Erythroblast (primary cell): ENCODE measurements around the gene API5.
A peak's percentile ranks its signal among the peaks of the same experiment; 100 is the strongest.

Experiments
- DNase-seq, 2 experiments: peaks; one replicate each; lab custom pipeline; 2025; lab: John Stamatoyannopoulos, UW
- GATA1 ChIP-seq: IDR thresholded peaks from 2 replicates; pipeline ENCODE4 v1.6.1; 2011; ENCODE audit warnings: low read depth, mild to moderate bottlenecking, control low read depth, low read length, moderate library complexity
- POLR2A ChIP-seq: IDR thresholded peaks from 2 replicates; pipeline ENCODE4 v1.6.1; 2011; ENCODE audit warnings: mild to moderate bottlenecking, low read length

Gene API5

GRCh38 chr11:43378897-43379296 lies 67.1 kb downstream of the API5 start:
- TF ChIP-seq POLR2A (no peak), GATA1 (no peak)

GRCh38 chr11:43381802-43382201 lies 70.0 kb downstream of the API5 start:
- DNase-seq, result peak; percentile 60 to 86
- peak; percentile 29 for TF ChIP-seq GATA1
- no peak for TF ChIP-seq POLR2A

More at GRCh38 chr11:43378897-43379296, 67.1 kb downstream of the API5 start:
- DNase-seq, result no peak

- TF ChIP-seq POLR2A (no peak), GATA1 (no peak)
- no peak for DNase-seq
Observed at GRCh38 chr11:43382614-43383013, 70.8 kb downstream of the API5 start.

GRCh38 chr11:43384393-43384792 lies 72.6 kb downstream of the API5 start:
- no peak for TF ChIP-seq GATA1
- no peak for DNase-seq

- TF ChIP-seq POLR2A (no peak), GATA1 (no peak)
- DNase-seq, result no peak
Observed at GRCh38 chr11:43392713-43393112, 80.9 kb downstream of the API5 start.

GRCh38 chr11:43393765-43394355 lies 82.1 kb downstream of the API5 start:
- DNase-seq, result peak; percentile 94 to 95

More at GRCh38 chr11:43393765-43394355, 82.1 kb downstream of the API5 start:
- TF ChIP-seq GATA1 (peak; percentile 64), POLR2A (no peak)
